ENCODE data around the gene SLCO2B1. TPM values are rescaled to one million over a fixed set of nuclear protein-coding genes. Genes with fewer than 3 reads are reported as not detected.

SLCO2B1 gene
- total RNA-seq, 6 donors from 2014 or later: 86.2 to 366 (median 193) TPM

DNA sequence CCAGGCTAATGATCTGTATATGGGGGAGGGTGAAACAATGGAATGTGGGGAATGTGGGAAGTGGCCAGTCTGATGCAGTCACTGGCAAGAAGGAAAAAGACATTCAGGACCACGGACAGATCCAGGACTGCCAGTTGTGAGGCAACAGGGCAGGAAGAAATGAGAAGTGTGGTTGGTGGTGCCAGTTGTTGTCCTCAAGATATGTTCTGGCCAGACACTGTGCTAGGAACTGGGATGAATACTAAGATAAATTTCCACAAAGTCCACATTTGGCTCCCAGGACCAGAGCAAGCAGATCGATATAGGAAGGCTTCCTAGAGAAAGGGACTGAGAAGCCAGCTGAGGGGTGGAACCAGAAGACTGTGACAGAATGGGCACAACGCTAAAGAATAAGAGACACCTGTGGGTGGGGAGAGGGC is 82.9 kb downstream of the SLCO2B1 start:
- Histone ChIP-seq H3K36me3 (no peaks in the 10 kb centered on the region), H3K9me3 (no peaks in the 10 kb centered on the region), H3K4me1 (no peaks in the 10 kb centered on the region), H3K27ac (no peak overlapping the region), H3K4me3 (no peak overlapping the region), H3K27me3 (no peaks in the 10 kb centered on the region)
- 49 to 51% methylated on average over 3 of the region's 3 CpGs for WGBS, 2 donors
- DNase-seq (no peak), ATAC-seq (ENCODE audit: low FRiP score in 2 of 2) (no peak)
- TF ChIP-seq POLR2AphosphoS5 (IDR thresholded peaks at IDR 0.05): no peak
- TF ChIP-seq POLR2A (IDR thresholded peaks at IDR 0.05): no peak
- TF ChIP-seq EP300 (IDR thresholded peaks at IDR 0.05): no peak
- TF ChIP-seq, protein P1, sequence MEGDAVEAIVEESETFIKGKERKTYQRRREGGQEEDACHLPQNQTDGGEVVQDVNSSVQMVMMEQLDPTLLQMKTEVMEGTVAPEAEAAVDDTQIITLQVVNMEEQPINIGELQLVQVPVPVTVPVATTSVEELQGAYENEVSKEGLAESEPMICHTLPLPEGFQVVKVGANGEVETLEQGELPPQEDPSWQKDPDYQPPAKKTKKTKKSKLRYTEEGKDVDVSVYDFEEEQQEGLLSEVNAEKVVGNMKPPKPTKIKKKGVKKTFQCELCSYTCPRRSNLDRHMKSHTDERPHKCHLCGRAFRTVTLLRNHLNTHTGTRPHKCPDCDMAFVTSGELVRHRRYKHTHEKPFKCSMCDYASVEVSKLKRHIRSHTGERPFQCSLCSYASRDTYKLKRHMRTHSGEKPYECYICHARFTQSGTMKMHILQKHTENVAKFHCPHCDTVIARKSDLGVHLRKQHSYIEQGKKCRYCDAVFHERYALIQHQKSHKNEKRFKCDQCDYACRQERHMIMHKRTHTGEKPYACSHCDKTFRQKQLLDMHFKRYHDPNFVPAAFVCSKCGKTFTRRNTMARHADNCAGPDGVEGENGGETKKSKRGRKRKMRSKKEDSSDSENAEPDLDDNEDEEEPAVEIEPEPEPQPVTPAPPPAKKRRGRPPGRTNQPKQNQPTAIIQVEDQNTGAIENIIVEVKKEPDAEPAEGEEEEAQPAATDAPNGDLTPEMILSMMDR (IDR thresholded peaks at IDR 0.05): no peak

GRCh38 chr11:75236062-75236461 is 85.2 kb downstream of the SLCO2B1 start:
- Histone ChIP-seq H3K9me3 (no peaks in the 10 kb centered on the region), H3K27ac (no peak overlapping the region), H3K4me3 (no peak overlapping the region), H3K4me1 (peaks cover 9 to 11% (median 9%) of the 10 kb centered on the region in 4 donors), H3K27me3 (peaks cover 0 to 17% (median 8%) of the 10 kb centered on the region in 4 donors), H3K36me3 (no peaks in the 10 kb centered on the region)
- TF ChIP-seq POLR2A (IDR thresholded peaks at IDR 0.05): no peak
- no peak for TF ChIP-seq POLR2AphosphoS5 (IDR thresholded peaks at IDR 0.05)
- TF ChIP-seq EP300 (IDR thresholded peaks at IDR 0.05): no peak
- TF ChIP-seq, protein P1 (IDR thresholded peaks at IDR 0.05): no peak
- DNase-seq: no peak
- no peak for ATAC-seq (ENCODE audit: low FRiP score in 2 of 2)
- 52 to 59% methylated on average over 8 of the region's 8 CpGs for WGBS, 2 donors

GRCh38 chr11:75237050-75237449 is 86.1 kb downstream of the SLCO2B1 start:
- H3K4me3 ChIP-seq: no peak overlapping the region
- H3K27me3 ChIP-seq: peaks cover 0 to 21% (median 9%) of the 10 kb centered on the region in 4 donors
- TF ChIP-seq, protein P1 (IDR thresholded peaks at IDR 0.05): no peak
- TF ChIP-seq EP300 (IDR thresholded peaks at IDR 0.05): no peak
- no peak for TF ChIP-seq POLR2A (IDR thresholded peaks at IDR 0.05)
- TF ChIP-seq POLR2AphosphoS5 (IDR thresholded peaks at IDR 0.05): no peak
- ATAC-seq (ENCODE audit: low FRiP score in 2 of 2) (no peak), DNase-seq (peak in 1 of 2 donors; percentile 7)
- no peaks in the 10 kb centered on the region for H3K36me3 ChIP-seq
- peaks cover 9 to 21% (median 14%) of the 10 kb centered on the region in 4 donors for H3K4me1 ChIP-seq
- WGBS, 2 donors: 81 to 91% methylated on average over 8 of the region's 8 CpGs
- no peaks in the 10 kb centered on the region for H3K9me3 ChIP-seq
- no peak overlapping the region for H3K27ac ChIP-seq

GRCh38 chr11:75238595-75239440 is 87.9 kb downstream of the SLCO2B1 start:
- TF ChIP-seq EP300 (IDR thresholded peaks at IDR 0.05) (no peak), POLR2A (IDR thresholded peaks at IDR 0.05) (no peak), POLR2AphosphoS5 (IDR thresholded peaks at IDR 0.05) (no peak)
- TF ChIP-seq, protein P1 (IDR thresholded peaks at IDR 0.05): no peak
- peaks cover 9 to 26% (median 17%) of the 10 kb centered on the region in 4 donors for H3K4me1 ChIP-seq
- H3K36me3 ChIP-seq: no peaks in the 10 kb centered on the region
- no peaks in the 10 kb centered on the region for H3K9me3 ChIP-seq
- no peak overlapping the region for H3K27ac ChIP-seq
- peaks cover 0 to 34% (median 16%) of the 10 kb centered on the region in 4 donors for H3K27me3 ChIP-seq
- H3K4me3 ChIP-seq: no peak overlapping the region
- WGBS, 2 donors: 79 to 82% methylated on average over 8 to 9 of the region's 9 CpGs
- DNase-seq: peak in 1 of 2 donors; percentile 15
- ATAC-seq (ENCODE audit: low FRiP score in 2 of 2): no peak

All from upper lobe of left lung (tissue), 6 donors.